RWPE2 (cell line): ENCODE measurements around the gene ARHGEF2.
A peak's percentile ranks its signal among the peaks of the same experiment; 100 is the strongest.

Experiments
- ATAC-seq: fragments of 200-7000 bp; cut with Tn5 transposase; 3 replicates; pipeline ENCODE4 v1.9.1; 2021; ENCODE audit warnings: low read depth
- DNase-seq: peaks from one replicate; pipeline ENCODE4 v3.0.0-alpha.2; 2020; ENCODE audit warnings: low spot score
- H3K27ac ChIP-seq: fragments of 450-650 bp; 2 replicates; pipeline ENCODE4 v1.5.1; 2017; ENCODE audit warnings: mild to moderate bottlenecking; ENCODE audit not compliant: poor library complexity, severe bottlenecking
- H3K27me3 ChIP-seq: fragments of 250-450 bp; sonication (Bioruptor Pico); 2 replicates; pipeline ENCODE4 v1.5.1; 2021; ENCODE audit warnings: mild to moderate bottlenecking, moderate library complexity; ENCODE audit not compliant: insufficient read depth, poor library complexity, severe bottlenecking
- H3K36me3 ChIP-seq: fragments of 250-450 bp; sonication (Bioruptor Pico); 2 replicates; pipeline ENCODE4 v1.5.1; 2020; ENCODE audit warnings: low read depth, mild to moderate bottlenecking, moderate library complexity
- H3K4me1 ChIP-seq: fragments of 250-450 bp; sonication (Bioruptor Pico); 2 replicates; pipeline ENCODE4 v1.5.1; 2021; ENCODE audit warnings: mild to moderate bottlenecking, moderate library complexity; ENCODE audit not compliant: insufficient read depth, poor library complexity, severe bottlenecking
- H3K4me3 ChIP-seq: fragments of 250-450 bp; sonication (Bioruptor Pico); 2 replicates; pipeline ENCODE4 v1.5.1; 2021; ENCODE audit warnings: mild to moderate bottlenecking, moderate library complexity; ENCODE audit not compliant: severe bottlenecking
- H3K9me3 ChIP-seq: fragments of 250-450 bp; sonication (Bioruptor Pico); 2 replicates; pipeline ENCODE4 v1.5.1; 2021; ENCODE audit warnings: mild to moderate bottlenecking, moderate library complexity; ENCODE audit not compliant: severe bottlenecking
- TF ChIP-seq, protein P1 (sequence below): fragments of 450-650 bp; IDR thresholded peaks from one replicate; pipeline ENCODE4 v1.5.1; 2017; ENCODE audit warnings: mild to moderate bottlenecking, moderate library complexity; ENCODE audit not compliant: poor library complexity, severe bottlenecking

The ARHGEF2 gene

DNA sequence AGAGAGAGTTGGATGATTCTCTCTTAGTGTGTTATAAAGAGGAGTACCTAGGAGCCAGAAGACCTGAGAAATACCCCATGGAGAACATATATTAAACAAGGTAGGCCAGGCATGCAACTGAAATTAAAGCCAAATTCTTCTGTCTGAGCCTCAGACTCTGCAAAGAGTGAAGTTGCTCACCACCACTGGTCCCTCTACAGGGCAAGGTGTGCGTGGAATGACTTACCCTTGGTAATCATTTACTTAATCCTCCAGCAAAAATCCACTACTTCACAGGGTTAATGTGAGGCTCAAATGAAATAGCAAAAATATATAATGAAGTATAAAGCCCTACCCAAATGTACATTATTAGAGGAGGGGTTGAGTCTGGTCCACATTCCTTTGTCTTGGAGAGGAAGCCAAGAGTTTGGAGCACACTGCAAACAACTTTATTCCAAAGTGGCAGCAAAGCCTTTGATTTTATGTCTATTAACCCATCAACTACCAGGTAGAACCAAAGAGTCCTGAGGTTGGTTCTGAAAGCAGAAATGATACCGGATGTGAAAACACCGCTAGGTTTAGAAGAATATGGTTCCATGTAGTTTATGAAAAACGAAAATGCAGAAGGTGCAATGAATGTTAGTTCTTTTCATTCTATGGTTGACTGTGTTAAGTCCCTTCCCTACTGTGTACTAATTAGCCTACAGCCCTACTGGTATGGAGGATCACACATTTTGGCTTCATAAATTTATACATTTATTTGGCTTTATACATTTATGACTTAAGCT lies 33.9 kb upstream of the ARHGEF2 start:
- TF ChIP-seq, protein P1, sequence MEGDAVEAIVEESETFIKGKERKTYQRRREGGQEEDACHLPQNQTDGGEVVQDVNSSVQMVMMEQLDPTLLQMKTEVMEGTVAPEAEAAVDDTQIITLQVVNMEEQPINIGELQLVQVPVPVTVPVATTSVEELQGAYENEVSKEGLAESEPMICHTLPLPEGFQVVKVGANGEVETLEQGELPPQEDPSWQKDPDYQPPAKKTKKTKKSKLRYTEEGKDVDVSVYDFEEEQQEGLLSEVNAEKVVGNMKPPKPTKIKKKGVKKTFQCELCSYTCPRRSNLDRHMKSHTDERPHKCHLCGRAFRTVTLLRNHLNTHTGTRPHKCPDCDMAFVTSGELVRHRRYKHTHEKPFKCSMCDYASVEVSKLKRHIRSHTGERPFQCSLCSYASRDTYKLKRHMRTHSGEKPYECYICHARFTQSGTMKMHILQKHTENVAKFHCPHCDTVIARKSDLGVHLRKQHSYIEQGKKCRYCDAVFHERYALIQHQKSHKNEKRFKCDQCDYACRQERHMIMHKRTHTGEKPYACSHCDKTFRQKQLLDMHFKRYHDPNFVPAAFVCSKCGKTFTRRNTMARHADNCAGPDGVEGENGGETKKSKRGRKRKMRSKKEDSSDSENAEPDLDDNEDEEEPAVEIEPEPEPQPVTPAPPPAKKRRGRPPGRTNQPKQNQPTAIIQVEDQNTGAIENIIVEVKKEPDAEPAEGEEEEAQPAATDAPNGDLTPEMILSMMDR: no peak
- no peaks in the 10 kb centered on the region for H3K4me1 ChIP-seq
- DNase-seq (no peak), ATAC-seq (no peak)
- H3K27me3 ChIP-seq: no peaks in the 10 kb centered on the region
- H3K4me3 ChIP-seq: no peak overlapping the region
- no peak overlapping the region for H3K27ac ChIP-seq
- no peaks in the 10 kb centered on the region for H3K9me3 ChIP-seq
- peaks cover 86% of the 10 kb centered on the region for H3K36me3 ChIP-seq

- H3K36me3 ChIP-seq: peaks cover 61% of the 10 kb centered on the region
- TF ChIP-seq, protein P1: no peak
- H3K27me3 ChIP-seq: no peaks in the 10 kb centered on the region
- H3K27ac ChIP-seq: no peak overlapping the region
- no peak for ATAC-seq
- DNase-seq: no peak
- no peak overlapping the region for H3K4me3 ChIP-seq
- no peaks in the 10 kb centered on the region for H3K4me1 ChIP-seq
- no peaks in the 10 kb centered on the region for H3K9me3 ChIP-seq
These were observed 31.1 kb upstream of the ARHGEF2 start for GRCh38 chr1:156009404-156009803.

DNA sequence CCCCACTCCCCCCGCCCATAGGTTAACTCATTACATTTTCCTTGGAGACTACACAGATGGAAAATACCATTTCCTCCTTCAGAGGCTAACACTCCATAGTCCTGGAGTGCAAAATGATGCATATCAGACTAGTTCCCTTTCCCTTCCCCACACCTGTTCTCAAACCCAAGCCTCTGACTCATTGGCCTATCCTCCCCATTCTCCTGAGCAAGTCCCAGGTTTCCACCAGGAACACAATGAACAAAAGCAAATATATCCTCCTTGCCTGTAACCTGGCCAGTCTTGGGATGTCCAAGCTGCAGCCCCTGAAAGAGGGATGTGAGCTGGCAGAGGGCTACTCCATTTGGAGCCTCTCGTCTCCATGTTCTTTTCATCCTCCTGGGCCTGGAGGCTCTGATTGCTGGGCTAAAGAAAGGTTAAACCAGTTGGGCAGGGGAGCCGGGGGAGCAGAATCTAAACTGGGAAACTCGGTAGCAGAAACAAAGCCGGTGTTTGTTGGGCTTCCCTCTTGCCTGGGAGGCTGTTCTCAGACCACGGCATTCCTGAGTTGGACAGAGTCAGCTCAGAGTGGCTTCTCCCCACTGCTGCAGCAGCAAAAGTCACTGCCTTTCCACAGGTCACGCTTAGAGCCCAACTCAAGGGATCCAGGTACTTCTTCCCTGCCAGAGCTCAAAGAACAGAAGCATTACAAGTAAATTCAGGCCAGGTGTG lies 28.5 kb upstream of the ARHGEF2 start:
- Histone ChIP-seq H3K4me1 (peaks cover 22% of the 10 kb centered on the region), H3K4me3 (no peak overlapping the region), H3K27ac (peak overlapping the region; percentile 17), H3K36me3 (peaks cover 35% of the 10 kb centered on the region), H3K27me3 (no peaks in the 10 kb centered on the region), H3K9me3 (no peaks in the 10 kb centered on the region)
- 0 out of 3 replicates have a peak, but pooled peaks have one; percentile 4 for ATAC-seq
- no peak for DNase-seq
- TF ChIP-seq, protein P1: no peak

- Histone ChIP-seq H3K36me3 (peaks cover 17% of the 10 kb centered on the region), H3K4me3 (no peak overlapping the region), H3K27me3 (no peaks in the 10 kb centered on the region), H3K9me3 (no peaks in the 10 kb centered on the region), H3K27ac (no peak overlapping the region), H3K4me1 (peaks cover 27% of the 10 kb centered on the region)
- DNase-seq: no peak
- TF ChIP-seq, protein P1: no peak
- no peak for ATAC-seq
These were observed 26.7 kb upstream of the ARHGEF2 start for GRCh38 chr1:156004843-156005584.
